ENCODE data around the gene GSTM5.
"Not testable (repeated sequence)": the region's sequence is repeated elsewhere in the genome, so short reads cannot be mapped to it uniquely, and the experiment has no call there.

GSTM5 gene

DNA sequence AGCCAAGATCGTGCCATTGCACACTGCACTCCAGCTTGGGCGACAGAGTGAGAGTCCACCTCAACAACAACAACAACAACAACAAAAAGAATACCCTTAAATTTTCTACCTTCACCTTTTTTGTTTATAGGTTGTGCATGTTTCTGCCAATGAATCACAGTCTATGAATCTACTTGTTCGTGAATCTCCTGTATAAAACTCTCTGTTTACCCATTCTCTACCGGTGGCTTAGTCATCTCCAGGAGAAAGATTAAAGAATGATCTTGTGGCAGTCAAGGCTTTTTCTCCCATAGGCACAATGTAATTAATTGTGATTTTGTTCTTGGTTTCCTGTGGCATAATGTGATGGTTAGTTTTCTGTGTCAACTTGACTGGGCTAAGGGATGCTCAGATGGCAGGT is 14.2 kb upstream of the GSTM5 start:
- DNase-seq = not testable (repeated sequence)

DNA sequence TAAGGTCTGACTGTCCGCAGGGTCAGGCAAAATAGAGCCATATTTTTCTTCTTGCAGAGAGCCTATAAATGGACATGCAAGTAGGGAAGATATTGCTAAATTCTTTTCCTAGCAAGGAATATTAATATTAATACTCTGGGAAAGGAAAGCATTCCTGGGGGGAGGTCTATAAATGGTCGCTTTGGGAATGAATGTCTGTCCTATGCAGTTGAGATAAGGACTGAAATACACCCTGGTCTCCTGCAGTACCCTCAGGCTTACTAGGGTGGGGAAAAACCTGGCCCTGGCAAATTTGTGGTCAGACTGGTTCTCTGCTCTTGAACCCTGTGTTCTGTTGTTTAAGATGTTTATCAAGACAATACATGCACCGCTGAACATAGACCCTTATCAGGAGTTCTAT is 9.1 kb upstream of the GSTM5 start:
- not testable (repeated sequence) for DNase-seq

DNA sequence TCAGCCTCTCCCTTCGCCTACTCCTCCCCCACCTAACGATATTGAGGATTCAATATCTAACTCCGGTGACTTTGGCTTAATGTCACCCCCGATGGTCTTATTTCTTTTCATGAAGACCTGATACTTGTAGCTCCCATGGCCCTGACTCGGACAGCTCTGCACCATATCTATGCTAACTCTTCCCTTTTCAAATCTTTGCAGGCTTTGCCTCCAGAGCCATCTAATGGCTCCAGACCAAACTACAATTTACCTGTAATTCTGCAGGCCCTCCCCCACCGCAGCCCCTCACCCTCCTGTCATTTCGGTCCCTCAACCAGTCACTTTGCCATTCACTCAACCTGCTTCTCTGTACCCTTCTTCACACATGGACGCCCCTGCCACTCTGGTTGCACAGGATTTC is 7.9 kb upstream of the GSTM5 start:
- no peak for DNase-seq

DNA sequence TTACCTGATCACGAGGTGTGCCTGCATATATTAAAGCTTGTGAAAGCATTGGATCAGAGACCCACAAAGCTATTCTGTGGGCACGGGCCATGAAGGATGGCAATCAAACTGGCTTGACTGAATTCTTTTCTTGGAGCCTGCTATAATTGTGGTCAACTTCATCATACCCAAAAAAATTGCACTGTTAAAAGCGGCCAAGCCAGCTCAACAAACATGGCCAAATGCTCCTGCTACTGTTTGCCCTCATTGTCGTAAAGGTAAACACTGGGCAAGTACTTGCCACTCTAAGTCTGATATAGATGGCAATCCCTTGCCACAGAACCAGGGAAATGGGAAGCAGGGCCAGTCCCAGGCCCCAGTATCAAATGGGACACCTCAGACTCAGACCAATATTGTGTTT is 6.6 kb upstream of the GSTM5 start:
- no peak for DNase-seq

DNA sequence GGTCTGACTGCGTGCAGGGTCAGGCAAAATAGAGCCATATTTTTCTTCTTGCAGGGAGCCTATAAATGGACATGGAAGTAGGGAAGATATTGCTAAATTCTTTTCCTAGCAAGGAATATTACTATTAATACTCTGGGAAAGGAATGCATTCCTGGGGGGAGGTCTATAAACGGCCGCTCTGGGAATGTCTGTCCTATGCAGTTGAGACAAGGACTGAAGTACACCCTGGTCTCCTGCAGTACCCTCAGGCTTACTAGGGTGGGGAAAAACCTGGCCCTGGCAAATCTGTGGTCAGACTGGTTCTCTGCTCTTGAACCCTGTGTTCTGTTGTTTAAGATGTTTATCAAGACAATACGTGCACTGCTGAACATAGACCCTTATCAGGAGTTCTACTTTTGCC is 3.1 kb upstream of the GSTM5 start:
- not testable (repeated sequence) for DNase-seq

DNA sequence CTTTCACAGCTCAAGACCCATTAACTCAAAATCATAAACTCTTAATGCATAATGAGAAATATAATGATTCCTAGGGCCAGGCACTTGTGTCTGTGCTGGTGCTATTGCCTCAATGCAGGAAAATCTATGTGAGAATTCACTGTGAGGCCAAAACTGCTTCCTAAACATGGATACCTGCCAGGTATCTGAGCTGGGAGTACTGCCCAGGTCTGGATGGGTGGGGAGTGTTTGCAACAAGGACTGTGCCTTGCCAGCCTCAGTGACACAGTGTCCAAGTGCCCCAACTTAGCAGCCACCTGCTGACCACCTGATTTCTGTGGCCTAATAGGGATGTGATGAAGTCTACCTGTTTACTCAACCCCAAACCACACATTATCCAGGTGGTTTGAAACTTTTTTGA is 2.2 kb upstream of the GSTM5 start:
- not testable (repeated sequence) for DNase-seq

DNA sequence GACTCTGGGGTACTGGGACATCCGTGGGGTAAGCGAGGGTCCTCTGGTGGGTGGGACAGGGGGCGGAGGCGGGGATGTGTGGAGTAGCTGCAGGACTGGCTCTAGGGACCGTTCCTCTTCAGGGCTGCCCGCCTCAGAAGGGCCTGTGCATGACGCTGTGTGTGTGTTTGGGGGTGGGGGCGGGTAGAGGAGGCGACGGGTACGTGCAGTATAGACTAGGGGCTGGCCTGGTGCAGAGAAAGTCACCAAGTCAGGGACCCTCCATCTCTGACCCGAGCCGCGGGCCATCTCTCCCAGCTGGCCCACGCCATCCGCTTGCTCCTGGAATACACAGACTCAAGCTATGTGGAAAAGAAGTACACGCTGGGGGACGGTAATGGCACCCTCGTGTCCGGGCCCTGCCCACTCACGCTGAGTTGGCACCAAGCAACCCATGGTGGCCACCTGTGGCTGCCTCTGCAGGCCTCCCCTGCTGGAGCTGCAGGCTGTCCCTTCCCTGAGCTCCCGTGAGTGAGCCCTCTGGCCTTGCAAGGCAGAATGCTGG is 342 bp downstream of the GSTM5 start:
- no peak for DNase-seq

DNA sequence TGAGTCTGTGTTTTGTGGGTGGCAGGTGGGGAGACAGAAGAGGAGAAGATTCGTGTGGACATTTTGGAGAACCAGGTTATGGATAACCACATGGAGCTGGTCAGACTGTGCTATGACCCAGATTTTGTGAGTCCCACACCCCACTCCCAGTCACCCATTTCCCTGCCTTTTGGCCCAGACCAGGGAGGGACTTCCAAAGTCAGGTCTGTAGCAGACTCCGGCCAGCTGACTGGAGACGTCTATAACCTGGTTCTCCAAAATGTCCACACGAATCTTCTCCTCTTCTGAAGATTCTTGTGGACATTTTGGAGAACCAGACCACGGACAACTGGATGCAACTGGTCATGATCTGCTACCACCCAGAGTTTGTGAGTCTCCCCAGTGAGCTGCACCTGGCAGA is 1.6 kb downstream of the GSTM5 start:
- no peak for DNase-seq

DNA sequence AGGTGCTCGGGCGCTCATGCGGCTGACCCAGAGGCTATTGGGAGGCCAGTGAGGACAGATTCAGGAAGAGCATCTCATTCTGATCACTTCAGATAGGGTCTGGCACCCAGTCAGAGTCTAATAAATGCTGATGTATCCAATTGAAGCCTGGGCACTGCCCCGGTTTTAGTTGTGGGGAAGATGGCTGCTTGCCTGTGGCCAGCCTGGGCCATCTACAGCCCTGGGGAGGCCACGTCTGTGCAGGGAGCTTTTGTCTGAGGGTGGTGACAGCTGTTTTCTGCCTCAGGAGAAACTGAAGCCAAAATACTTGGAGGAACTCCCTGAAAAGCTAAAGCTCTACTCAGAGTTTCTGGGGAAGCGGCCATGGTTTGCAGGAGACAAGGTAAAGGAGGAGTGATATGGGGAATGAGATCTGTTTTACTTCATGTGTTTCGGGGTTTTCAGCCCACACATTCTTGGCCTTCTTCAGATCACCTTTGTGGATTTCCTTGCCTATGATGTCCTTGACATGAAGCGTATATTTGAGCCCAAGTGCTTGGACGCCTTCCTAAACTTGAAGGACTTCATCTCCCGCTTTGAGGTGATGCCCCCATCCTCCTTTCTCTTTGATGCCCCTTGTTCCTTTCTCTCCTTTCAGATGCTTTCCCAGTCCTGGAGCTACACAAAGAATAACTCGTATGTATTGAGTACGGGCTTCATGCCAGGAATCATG is 2.8 kb downstream of the GSTM5 start:
- DNase-seq = no peak

DNA sequence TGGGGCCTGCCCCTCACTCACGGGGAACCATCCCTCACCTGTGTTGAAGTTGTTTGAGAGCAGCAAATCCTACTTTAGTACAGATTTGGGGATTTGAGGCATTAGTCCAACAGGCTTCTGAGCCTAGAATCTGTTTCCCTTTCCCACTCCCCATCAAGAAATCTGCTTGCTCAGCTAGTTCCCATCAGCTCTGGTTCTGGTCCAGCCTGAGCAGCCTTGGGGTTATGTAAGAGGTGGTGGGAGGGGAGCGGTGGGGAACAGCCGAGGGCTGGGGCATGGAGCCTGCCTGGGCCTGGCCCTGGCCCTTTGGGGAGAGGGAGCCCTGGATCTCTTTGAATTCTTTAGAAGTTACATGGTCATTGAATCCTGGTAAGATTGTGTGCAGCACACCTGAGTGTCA is 4.1 kb downstream of the GSTM5 start:
- DNase-seq = no peak

DNA sequence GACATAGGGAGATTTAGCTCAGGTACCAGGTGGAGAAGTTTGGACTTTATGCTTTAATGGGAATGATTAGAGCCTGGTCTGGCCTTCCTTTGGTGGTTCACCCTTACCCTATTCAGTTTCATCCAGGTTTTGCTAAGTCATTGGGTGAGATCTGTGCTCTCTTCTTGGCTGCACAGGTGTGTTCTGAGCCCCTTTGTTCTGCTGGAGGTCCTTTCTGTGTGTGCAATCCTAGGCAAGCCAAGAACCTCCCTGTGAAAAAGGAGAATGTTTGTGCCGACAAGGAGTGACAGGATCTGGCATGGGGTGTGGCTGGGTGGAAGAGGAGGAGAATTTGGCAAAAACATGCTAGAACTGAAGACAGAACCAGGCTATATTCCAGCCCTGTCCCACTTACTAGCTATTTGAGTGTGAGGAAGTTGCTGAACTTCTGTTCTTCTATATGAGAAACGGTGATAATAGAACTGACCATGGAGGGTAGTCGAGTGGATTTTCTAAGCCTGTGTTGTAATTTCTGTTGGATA is 4.6 kb downstream of the GSTM5 start:
- no peak for DNase-seq

DNA sequence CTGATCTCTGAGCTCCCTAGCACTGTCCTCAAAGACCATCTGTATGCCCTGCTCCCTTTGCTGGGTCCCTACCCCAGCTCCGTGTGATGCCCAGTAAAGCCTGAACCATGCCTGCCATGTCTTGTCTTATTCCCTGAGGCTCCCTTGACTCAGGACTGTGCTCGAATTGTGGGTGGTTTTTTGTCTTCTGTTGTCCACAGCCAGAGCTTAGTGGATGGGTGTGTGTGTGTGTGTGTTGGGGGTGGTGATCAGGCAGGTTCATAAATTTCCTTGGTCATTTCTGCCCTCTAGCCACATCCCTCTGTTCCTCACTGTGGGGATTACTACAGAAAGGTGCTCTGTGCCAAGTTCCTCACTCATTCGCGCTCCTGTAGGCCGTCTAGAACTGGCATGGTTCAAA is 5.7 kb downstream of the GSTM5 start:
- no peak for DNase-seq

DNA sequence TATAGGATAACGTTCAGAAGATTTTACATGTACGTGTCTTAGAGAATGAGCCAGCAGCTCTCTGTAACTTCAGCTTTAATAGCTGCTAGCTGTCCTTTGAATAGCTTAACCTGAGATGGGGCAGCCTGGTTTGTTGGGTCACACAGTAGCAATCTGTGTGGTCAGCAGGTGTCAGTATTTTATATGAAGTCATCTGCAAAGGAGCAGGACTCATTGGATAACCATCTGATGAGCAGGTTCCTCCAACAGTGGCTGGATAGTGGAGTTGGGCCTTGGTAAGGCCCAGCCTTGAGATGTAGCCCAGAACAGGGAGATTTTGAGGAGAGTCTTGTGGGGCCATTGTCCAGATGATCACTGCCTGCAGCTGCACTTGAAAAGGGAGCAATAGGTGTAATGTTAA is 6.4 kb downstream of the GSTM5 start:
- DNase-seq = no peak

DNA sequence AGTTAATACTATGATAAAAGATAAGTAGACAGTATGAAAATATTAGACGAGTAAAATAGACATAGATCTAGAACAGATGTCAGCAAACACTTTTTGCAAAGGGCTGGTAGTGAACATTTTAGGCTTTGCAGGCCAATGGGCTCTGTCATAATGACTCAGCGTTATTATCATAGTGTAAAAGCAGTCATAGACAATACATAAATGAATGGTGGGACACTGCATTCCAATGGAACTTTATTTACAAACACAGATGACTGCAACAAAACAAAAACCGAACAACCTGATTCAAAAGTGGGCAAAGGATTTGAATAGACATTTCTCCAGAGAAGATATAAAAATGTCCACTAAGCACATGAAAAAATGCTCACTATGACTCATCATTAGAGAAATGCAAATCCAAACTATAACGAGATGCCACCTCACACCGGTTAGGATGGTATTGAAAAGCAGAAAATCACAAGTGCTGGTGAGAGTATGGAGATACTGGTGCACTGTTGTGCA is 7.3 kb downstream of the GSTM5 start:
- DNase-seq = peak; percentile 8

DNA sequence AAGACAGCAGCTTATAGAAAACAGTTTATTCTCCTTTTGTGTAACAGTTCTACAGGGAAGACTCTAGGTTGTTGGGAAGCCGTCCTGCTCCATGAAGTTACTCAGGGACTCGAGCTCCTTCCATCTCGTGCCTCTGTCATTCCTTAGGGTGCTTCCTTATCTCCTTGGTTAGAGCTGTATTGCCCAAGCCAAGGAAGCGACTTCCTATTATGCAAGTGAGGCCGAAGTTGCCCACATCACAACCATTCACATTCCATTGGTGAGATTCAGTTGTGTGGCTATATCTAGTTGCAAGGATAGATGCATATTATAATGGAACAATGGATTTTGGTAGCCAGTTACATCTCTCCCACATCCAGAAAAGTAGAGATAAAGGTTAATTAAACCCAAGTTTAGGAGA is 9.0 kb downstream of the GSTM5 start:
- DNase-seq = peak; percentile 20

DNA sequence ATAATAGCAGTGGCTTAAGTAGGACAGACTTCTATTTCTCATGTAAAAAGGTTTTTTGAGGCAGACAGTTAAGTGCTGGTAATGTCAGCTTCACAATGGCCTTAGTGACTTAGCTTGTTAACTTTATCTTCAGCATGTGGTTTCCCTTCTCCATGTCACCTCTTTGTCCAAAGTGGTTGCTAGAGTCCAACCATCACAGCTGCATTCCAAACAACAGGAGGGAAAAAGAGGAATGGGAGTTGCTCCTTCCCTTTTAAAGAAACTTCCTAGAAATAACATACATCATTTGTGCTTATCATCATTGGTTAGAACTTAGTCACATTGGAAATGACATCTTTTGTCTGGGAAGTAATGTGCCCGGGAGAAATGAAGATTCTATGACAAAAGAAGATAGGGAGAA is 9.9 kb downstream of the GSTM5 start:
- DNase-seq = no peak

DNA sequence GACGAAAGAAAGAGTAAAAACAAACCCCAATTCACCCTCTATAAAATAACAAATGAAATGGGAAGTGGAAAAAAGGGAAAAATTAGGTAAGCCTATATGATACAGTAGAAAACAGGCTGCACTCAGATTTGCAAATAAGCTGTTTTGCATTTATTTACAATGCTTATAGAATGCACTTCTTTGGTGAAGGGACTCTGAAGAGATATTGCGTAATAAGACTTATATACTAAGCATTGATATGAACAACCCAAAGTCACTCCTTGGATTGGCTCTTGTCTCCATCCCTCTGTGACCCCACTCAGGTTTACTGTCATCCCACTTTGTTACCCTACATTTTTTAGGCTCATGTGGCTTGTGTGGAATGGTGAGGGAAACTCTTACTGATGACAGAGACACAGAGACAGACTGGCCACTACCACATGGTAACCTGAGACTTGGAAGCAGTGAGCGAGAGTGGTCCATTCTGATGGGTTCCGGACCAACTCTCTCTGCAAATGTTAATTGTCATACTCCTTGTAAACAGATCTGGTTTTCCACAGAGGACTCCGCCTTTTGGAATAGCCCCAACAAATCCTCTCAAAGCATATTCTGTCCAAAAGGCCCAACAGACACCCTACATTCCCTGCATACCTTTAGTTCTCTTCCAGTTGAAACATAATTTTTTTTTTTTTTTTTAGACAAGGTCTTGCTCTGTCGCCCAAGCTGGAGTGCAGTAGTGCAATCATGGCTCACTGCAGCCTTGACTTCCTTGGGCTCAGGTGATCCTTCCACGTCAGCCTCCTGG is 11.0 kb downstream of the GSTM5 start:
- DNase-seq = no peak

DNA sequence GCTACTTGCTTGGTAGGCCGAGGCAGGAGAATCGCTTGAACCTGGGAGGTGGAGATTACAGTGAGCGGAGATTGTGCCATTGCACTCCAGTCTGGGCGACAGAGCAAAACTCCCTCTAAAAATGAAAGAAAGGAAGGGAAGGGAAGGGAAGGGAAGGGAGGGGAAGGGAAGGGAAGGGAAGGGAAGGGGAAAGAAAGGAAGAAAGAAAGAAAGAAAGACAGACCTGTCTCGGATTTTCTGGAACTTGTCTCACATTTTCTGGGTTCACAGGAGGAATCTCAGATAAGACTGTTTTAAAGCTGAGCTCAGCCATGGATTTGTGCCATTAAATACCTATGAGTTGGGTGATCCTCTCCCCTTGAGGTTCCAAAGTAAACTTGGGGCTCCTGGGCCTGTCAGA is 12.9 kb downstream of the GSTM5 start:
- no peak for DNase-seq

DNA sequence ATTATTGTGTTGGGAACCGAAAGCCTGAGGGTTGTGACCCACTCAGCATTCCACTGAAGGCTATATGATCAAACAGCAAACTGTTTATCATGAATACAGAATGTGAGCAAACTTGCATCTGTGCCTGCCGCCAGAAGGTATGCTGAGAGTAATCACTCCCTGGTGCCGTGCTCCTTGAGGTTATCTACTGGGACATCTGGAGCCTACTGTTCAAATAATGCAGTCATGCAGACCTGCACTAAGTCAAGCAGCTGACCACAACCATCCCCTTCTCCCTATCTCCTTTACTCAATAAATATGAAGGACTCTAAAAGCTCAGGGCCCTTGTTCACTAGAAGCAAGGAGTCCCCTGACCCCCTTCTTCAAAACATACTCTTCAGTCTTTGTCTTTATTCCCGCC is 13.5 kb downstream of the GSTM5 start:
- no peak for DNase-seq

DNA sequence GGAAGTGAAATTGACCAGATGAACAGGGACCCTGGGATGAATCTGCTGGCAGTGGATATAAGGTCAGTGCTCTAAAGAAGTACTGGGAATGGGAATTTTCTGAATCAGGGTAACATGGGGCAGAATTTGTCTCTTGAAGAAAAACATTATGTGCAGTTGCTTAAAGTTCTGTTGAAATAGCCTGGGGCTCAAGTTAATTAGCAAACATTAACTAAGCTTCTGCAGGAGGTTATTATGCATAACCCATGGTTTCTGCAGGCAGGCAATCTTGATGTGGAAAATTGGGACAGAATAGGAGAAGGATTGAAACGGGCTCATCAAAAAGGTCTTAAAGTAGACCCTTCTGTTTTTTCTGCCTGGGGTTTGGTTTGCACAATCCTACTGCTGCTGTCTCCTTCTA is 14.0 kb downstream of the GSTM5 start:
- DNase-seq = no peak

DNA sequence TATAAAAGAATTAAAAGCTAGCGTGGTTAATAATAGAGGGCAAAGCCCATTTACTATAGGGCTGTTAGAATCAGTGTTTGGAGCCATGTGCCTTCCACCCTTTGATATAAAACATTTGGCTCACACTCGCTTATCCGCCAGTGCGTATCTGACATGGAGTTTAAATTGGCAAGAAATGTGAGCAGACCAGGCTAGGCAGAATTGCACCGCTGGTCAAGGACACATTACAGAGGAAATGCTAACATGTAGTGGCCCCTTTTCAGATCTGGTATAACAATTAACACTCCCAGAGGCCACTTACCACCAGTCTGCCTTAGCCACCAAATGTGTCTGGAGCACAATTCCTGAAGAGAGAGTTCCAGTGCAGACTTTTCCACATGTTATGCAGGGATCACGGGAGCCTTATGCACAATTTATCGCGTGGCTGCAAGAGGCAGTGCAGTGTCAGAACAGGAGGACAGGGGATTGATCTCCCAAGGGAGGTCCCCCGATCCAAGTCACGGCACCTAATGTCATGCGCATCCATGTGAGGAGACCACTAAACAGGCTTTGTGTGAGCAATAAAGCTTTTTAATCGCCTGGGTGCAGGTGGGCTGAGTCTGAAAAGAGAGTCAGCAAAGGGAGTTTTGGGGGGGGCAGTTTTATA is 14.8 kb downstream of the GSTM5 start:
- DNase-seq = no peak

DNA sequence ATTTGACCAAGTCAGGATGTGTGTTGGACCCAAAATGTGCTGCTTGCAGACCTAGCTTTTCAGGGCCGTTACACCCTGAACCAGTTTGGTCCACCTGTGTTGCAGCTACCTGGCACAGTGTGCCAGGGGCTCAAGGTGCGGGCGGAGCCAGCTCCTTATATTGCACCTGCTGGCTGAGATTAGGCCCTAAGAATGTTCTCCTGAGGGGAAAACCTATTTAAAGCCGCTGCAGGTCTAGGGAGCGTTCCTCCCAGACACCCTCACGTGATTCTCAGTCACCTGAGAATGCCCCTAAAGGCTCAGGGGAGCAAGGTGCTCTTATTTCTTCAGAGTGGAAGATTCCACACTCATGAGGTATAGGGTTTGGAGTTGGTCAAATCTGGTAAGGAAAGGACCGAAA is 16.8 kb downstream of the GSTM5 start:
- DNase-seq = no peak

DNA sequence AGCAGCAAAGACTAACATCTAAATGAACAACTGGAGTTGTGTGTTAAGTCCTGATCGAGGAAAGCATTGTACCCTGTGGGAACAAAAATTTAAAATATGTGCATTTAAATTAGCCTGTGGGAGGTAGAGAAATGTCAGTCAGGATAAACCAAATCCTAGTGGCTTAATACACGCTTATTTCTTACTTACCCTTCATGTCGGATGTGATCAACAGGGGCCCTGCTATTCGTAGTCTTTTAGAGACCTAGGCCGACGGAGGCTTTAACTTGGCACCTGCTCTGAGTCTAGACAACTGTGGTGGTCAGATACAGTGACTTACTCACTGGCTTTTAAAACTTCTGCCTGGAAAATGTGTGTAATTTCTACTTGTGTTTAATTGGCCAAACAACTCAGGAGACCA is 18.6 kb downstream of the GSTM5 start:
- DNase-seq = no peak
